ENCODE data around the gene WFS1.

WFS1 gene

GRCh38 chr4:6262176-6262575 lies 7.5 kb upstream of the WFS1 start:
- no peak for DNase-seq

GRCh38 chr4:6262847-6263487 lies 6.7 kb upstream of the WFS1 start:
- DNase-seq, result peak; percentile 28

- DNase-seq, result no peak
These were observed 6.0 kb upstream of the WFS1 start for GRCh38 chr4:6263526-6264224.

GRCh38 chr4:6264225-6264540 lies 5.5 kb upstream of the WFS1 start:
- peak; percentile 45 for DNase-seq

GRCh38 chr4:6265546-6265945 lies 4.1 kb upstream of the WFS1 start:
- DNase-seq, result no peak

- DNase-seq, result no peak
These were observed 2.1 kb upstream of the WFS1 start for GRCh38 chr4:6267573-6267972.

GRCh38 chr4:6268650-6269615 lies 717 bp upstream of the WFS1 start:
- DNase-seq, result no peak

- DNase-seq, result peak; percentile 51
These were observed 1.0 kb downstream of the WFS1 start for GRCh38 chr4:6270636-6271121.

- DNase-seq, result no peak
These were observed 1.6 kb downstream of the WFS1 start for GRCh38 chr4:6271206-6271605.

GRCh38 chr4:6271701-6272465 lies 2.2 kb downstream of the WFS1 start:
- no peak for DNase-seq

- peak; percentile 59 for DNase-seq
These were observed 3.4 kb downstream of the WFS1 start for GRCh38 chr4:6272863-6273660.

GRCh38 chr4:6273661-6273990 lies 4.0 kb downstream of the WFS1 start:
- DNase-seq, result no peak

- DNase-seq, result no peak
These were observed 5.7 kb downstream of the WFS1 start for GRCh38 chr4:6275351-6275750.

- peak; percentile 57 for DNase-seq
These were observed 6.5 kb downstream of the WFS1 start for GRCh38 chr4:6275898-6276806.

- DNase-seq, result peak; percentile 55
These were observed 7.6 kb downstream of the WFS1 start for GRCh38 chr4:6277139-6277802.

GRCh38 chr4:6277935-6278800 lies 8.5 kb downstream of the WFS1 start:
- DNase-seq, result no peak

- no peak for DNase-seq
These were observed 9.1 kb downstream of the WFS1 start for GRCh38 chr4:6278801-6279197.

GRCh38 chr4:6279582-6280289 lies 10.1 kb downstream of the WFS1 start:
- DNase-seq, result no peak
